ENCODE data around the gene UBLCP1. TPM values are rescaled to one million over a fixed set of nuclear protein-coding genes. Genes with fewer than 3 reads are reported as not detected.

The UBLCP1 gene
- total RNA-seq, 1 experiment from 2014 or later, result 32.9 TPM

- H3K27me3 ChIP-seq (ENCODE audit: insufficient read depth, low read length), result no peaks in the 10 kb centered on the region
- H3K9ac ChIP-seq (ENCODE audit: low read length), result no peak overlapping the region
- no peak overlapping the region for H3K4me2 ChIP-seq (ENCODE audit: low read length)
- no peaks in the 10 kb centered on the region for H3K36me3 ChIP-seq (ENCODE audit: control insufficient read depth in 1 of 2, insufficient read depth in 2 of 2, low read length in 2 of 2)
- no peaks in the 10 kb centered on the region for H4K20me1 ChIP-seq (ENCODE audit: insufficient read depth)
- H3K9me2 ChIP-seq (ENCODE audit: insufficient read depth), result no peaks in the 10 kb centered on the region
- no peak overlapping the region for H2AFZ ChIP-seq (ENCODE audit: low read depth, low read length, poor library complexity, severe bottlenecking)
- intact Hi-C loops (cut with micrococcal nuclease), result no loop called here
- H3K79me2 ChIP-seq (ENCODE audit: insufficient read depth, low read length), result no peaks in the 10 kb centered on the region
- RAD21 ChIA-PET (ENCODE audit: low non-redundant PET in 1 of 2, low total read pairs in 2 of 2, uncharacterized antibody in 2 of 2, unreplicated experiment in 2 of 2), result no interaction called here
- CTCF ChIA-PET, result interaction anchor here (1.3 kb wide), 1 partner anchor 8 kb away, joined by 3 read pairs; no protein-coding TSS in a partner anchor
- H3K9me3 ChIP-seq (ENCODE audit: control insufficient read depth in 1 of 2, insufficient read depth in 1 of 2, low read depth in 1 of 2, low read length in 2 of 2), result no peaks in the 10 kb centered on the region
- no TSS peak for BruUV-seq (replicated peaks)
- TF ChIP-seq EZH2 (IDR thresholded peaks at IDR 0.05) (no peak), FOSL1 (IDR thresholded peaks at IDR 0.05; ENCODE audit: low read depth) (no peak), MAX (IDR thresholded peaks at IDR 0.05) (no peak), ZBTB33 (IDR thresholded peaks at IDR 0.05; ENCODE audit: extremely low read depth, insufficient replicate concordance, low read length) (no peak), CEBPB (IDR thresholded peaks at IDR 0.05; ENCODE audit: low read depth) (no peak), SIN3A (IDR thresholded peaks at IDR 0.05; ENCODE audit: low read depth) (no peak), EZH2phosphoT487 (IDR thresholded peaks at IDR 0.05; ENCODE audit: borderline replicate concordance) (no peak), SRF (IDR thresholded peaks at IDR 0.05; ENCODE audit: low read depth) (no peak), POLR2AphosphoS5 (IDR thresholded peaks at IDR 0.05; ENCODE audit: low read depth, low read length) (no peak), ZFX (IDR thresholded peaks at IDR 0.05) (no peak), CBX3 (IDR thresholded peaks at IDR 0.05; ENCODE audit: low read depth) (no peak), TCF7L2 (IDR thresholded peaks at IDR 0.05; ENCODE audit: borderline replicate concordance, extremely low read depth, insufficient read depth, insufficient read length) (no peak), RAD21 (IDR thresholded peaks at IDR 0.05; ENCODE audit: low read depth) (no peak), CTCF (IDR thresholded peaks at IDR 0.05 in 2 of 3, conservative IDR thresholded peaks at IDR 0.05 in 1 of 3; ENCODE audit: borderline replicate concordance in 1 of 3, insufficient read depth in 1 of 3, low read depth in 2 of 3, low read length in 2 of 3) (no peak), POLR2A (IDR thresholded peaks at IDR 0.05; ENCODE audit: borderline replicate concordance, extremely low read depth, insufficient read depth, insufficient read length) (no peak), EGR1 (IDR thresholded peaks at IDR 0.05; ENCODE audit: low read depth) (no peak), ELF1 (IDR thresholded peaks at IDR 0.05; ENCODE audit: borderline replicate concordance, low read depth) (no peak)
- H3K27ac ChIP-seq (ENCODE audit: low read depth, low read length), result no peak overlapping the region
- ATAC-seq (no peak), DNase-seq (ENCODE audit: low read depth, low spot score) (no peak)
- H3K4me1 ChIP-seq (ENCODE audit: control insufficient read depth in 1 of 2, insufficient read depth in 2 of 2, low read length in 2 of 2), result peaks cover 3 to 6% of the 10 kb centered on the region in 2 experiments; a peak in 3 of 4 replicates
- POLR2A ChIA-PET, result no interaction called here
- H3K4me3 ChIP-seq (replicated peaks in 1 of 2; ENCODE audit: low read depth in 1 of 2, low read length in 2 of 2), result no peak overlapping the region
These were observed 45.9 kb upstream of the UBLCP1 start for GRCh38 chr5:159217236-159217635.

Measured in HCT116 (cell line).